Panc1 (cell line): ENCODE results near the gene FAAP100.

ENCODE experiments used
- POLR2AphosphoS5 ChIP-seq: IDR thresholded peaks from 2 replicates; pipeline ENCODE4 v1.6.1; 2012; ENCODE audit warnings: mild to moderate bottlenecking, low read depth, low read length, moderate library complexity
- SIN3A ChIP-seq: IDR thresholded peaks from 2 replicates; pipeline ENCODE4 v1.6.1; 2012; ENCODE audit warnings: low read depth, mild to moderate bottlenecking, low read length, moderate library complexity, borderline replicate concordance; ENCODE audit not compliant: insufficient read depth
- TCF7L2 ChIP-seq: IDR thresholded peaks from 2 replicates; pipeline ENCODE4 v1.6.1; 2011; ENCODE audit warnings: mild to moderate bottlenecking, low read depth, low read length, inconsistent platforms
- TF ChIP-seq, protein P1 (sequence below): fragments of 450-650 bp; IDR thresholded peaks from 2 replicates; pipeline ENCODE4 v1.5.1; 2017; ENCODE audit warnings: mild to moderate bottlenecking
- TF ChIP-seq, protein P2 (sequence below), 2 experiments: IDR thresholded peaks; 2 replicates each; pipeline ENCODE4 v1.6.1; 2011 to 2012; ENCODE audit warnings: low read depth in 2 of 2, control low read depth in 1 of 2, low read length in 1 of 2, mild to moderate bottlenecking in 1 of 2, moderate library complexity in 1 of 2; ENCODE audit not compliant: insufficient read depth in 1 of 2

DNA sequence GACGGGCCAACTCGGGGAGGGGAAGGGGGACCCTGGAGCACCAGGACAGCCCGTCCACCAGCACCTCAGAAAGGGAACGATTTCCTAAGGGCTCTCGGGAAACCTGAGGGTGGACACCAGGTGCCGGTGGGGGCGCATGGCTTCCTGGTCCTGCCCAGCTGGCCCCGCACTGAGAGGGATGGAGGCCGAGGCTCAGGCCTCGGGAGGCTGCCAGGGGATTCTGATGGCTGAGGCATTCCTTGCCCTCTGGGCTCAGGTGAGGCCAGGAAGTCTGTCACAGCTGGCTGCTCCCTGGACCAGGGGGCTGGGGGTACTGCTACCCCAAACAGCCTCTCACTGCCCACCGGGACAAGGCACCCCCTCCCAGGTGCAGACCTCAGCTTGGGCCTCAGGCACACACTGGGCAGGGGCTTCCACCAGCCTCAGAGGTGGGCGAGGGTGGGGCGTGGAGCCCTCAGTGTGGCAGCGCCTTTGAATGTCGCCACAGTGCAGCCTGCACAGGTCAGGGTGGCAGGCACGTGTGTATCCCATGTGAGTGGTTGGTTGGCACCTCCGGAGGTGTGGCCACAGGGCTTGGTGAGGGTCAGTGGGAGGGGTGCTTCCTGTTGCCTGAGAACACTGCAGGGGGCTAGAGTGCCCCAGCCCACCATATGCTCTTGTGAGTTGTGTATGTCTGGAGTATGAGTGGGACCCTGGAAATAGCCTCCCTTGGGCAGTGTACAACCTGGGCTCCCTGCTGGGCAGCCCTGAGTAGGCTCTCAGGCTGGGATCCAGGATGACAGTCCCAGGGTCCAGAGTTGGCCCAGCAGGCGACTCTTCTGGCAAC is 27.9 kb downstream of the FAAP100 start:
- TF ChIP-seq, protein P1, sequence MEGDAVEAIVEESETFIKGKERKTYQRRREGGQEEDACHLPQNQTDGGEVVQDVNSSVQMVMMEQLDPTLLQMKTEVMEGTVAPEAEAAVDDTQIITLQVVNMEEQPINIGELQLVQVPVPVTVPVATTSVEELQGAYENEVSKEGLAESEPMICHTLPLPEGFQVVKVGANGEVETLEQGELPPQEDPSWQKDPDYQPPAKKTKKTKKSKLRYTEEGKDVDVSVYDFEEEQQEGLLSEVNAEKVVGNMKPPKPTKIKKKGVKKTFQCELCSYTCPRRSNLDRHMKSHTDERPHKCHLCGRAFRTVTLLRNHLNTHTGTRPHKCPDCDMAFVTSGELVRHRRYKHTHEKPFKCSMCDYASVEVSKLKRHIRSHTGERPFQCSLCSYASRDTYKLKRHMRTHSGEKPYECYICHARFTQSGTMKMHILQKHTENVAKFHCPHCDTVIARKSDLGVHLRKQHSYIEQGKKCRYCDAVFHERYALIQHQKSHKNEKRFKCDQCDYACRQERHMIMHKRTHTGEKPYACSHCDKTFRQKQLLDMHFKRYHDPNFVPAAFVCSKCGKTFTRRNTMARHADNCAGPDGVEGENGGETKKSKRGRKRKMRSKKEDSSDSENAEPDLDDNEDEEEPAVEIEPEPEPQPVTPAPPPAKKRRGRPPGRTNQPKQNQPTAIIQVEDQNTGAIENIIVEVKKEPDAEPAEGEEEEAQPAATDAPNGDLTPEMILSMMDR: no peak
- TF ChIP-seq POLR2AphosphoS5 (peak; percentile 77), TCF7L2 (no peak), SIN3A (no peak)
- TF ChIP-seq, protein P2, sequence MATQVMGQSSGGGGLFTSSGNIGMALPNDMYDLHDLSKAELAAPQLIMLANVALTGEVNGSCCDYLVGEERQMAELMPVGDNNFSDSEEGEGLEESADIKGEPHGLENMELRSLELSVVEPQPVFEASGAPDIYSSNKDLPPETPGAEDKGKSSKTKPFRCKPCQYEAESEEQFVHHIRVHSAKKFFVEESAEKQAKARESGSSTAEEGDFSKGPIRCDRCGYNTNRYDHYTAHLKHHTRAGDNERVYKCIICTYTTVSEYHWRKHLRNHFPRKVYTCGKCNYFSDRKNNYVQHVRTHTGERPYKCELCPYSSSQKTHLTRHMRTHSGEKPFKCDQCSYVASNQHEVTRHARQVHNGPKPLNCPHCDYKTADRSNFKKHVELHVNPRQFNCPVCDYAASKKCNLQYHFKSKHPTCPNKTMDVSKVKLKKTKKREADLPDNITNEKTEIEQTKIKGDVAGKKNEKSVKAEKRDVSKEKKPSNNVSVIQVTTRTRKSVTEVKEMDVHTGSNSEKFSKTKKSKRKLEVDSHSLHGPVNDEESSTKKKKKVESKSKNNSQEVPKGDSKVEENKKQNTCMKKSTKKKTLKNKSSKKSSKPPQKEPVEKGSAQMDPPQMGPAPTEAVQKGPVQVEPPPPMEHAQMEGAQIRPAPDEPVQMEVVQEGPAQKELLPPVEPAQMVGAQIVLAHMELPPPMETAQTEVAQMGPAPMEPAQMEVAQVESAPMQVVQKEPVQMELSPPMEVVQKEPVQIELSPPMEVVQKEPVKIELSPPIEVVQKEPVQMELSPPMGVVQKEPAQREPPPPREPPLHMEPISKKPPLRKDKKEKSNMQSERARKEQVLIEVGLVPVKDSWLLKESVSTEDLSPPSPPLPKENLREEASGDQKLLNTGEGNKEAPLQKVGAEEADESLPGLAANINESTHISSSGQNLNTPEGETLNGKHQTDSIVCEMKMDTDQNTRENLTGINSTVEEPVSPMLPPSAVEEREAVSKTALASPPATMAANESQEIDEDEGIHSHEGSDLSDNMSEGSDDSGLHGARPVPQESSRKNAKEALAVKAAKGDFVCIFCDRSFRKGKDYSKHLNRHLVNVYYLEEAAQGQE (IDR thresholded peaks at IDR 0.05; ENCODE audit: insufficient read depth in 1 of 2, low read depth in 2 of 2, low read length in 1 of 2): 0 out of 4 replicates have a peak, but pooled peaks of 1 of the 2 experiments have one; percentile 21
